GM23338 (cell line): ENCODE data around the gene COX7A1. TPM values are rescaled to one million over a fixed set of nuclear protein-coding genes. Genes with fewer than 3 reads are reported as not detected.

Source experiments
- ATAC-seq: fragments of 200-7000 bp; cut with Tn5 transposase; 3 replicates; pipeline ENCODE4 v1.9.1; 2020
- DNase-seq: peaks from one replicate; pipeline ENCODE4 v3.0.0-alpha.2; 2015; ENCODE audit warnings: low spot score
- H2AFZ ChIP-seq: fragments of 200-600 bp; sonication (generic); 2 replicates; pipeline ENCODE4 v1.8.0; 2016; ENCODE audit warnings: antibody characterized with exemption, mild to moderate bottlenecking, moderate library complexity
- H3F3A ChIP-seq: fragments of 200-600 bp; sonication (generic); replicated peaks from 2 replicates; pipeline ENCODE4 v1.8.0; 2017; ENCODE audit warnings: antibody characterized with exemption, mixed run types, low read depth
- H3K27ac ChIP-seq: fragments of 200-600 bp; sonication (generic); 2 replicates; pipeline ENCODE4 v1.6.1; 2016; ENCODE audit warnings: low read depth
- H3K27me3 ChIP-seq: fragments of 200-600 bp; sonication (generic); 2 replicates; pipeline ENCODE4 v1.8.0; 2016; ENCODE audit warnings: mild to moderate bottlenecking, mixed run types, moderate library complexity; ENCODE audit not compliant: insufficient read depth
- H3K36me3 ChIP-seq: fragments of 200-600 bp; sonication (generic); 2 replicates; pipeline ENCODE4 v1.8.0; 2016; ENCODE audit warnings: mild to moderate bottlenecking; ENCODE audit not compliant: insufficient read depth
- H3K4me1 ChIP-seq: fragments of 200-600 bp; sonication (generic); 2 replicates; pipeline ENCODE4 v1.8.0; 2016; ENCODE audit warnings: mild to moderate bottlenecking, moderate library complexity; ENCODE audit not compliant: insufficient read depth
- H3K4me2 ChIP-seq: fragments of 200-600 bp; sonication (generic); 2 replicates; pipeline ENCODE4 v1.7.1; 2017; ENCODE audit warnings: mixed run types
- H3K4me3 ChIP-seq: fragments of 200-600 bp; sonication (generic); 2 replicates; pipeline ENCODE4 v1.6.1; 2016; ENCODE audit warnings: mixed run types
- H3K79me2 ChIP-seq: fragments of 200-600 bp; sonication (generic); replicated peaks from 2 replicates; pipeline ENCODE4 v1.8.0; 2017; ENCODE audit warnings: mild to moderate bottlenecking; ENCODE audit not compliant: insufficient read depth
- H3K9me2 ChIP-seq: fragments of 200-600 bp; sonication (generic); 2 replicates; pipeline ENCODE4 v1.8.0; 2017; ENCODE audit not compliant: insufficient read depth
- H4K20me1 ChIP-seq: fragments of 200-600 bp; sonication (generic); replicated peaks from 2 replicates; pipeline ENCODE4 v1.8.0; 2017; ENCODE audit warnings: mild to moderate bottlenecking; ENCODE audit not compliant: insufficient read depth
- H3K27ac Mint-ChIP-seq: 2 replicates; pipeline ENCODE4 v1.8.0; 2020; ENCODE audit warnings: inconsistent platforms, mild to moderate bottlenecking, moderate library complexity, mixed read lengths
- H3K27me3 Mint-ChIP-seq: 3 replicates; pipeline ENCODE4 v1.8.0; 2022; ENCODE audit warnings: low read depth, mild to moderate bottlenecking, moderate library complexity, mixed read lengths, inconsistent platforms; ENCODE audit not compliant: insufficient read depth, poor library complexity
- H3K36me3 Mint-ChIP-seq: 3 replicates; pipeline ENCODE4 v1.8.0; 2021; ENCODE audit warnings: low read depth, mild to moderate bottlenecking, inconsistent platforms, moderate library complexity, mixed read lengths
- H3K4me1 Mint-ChIP-seq: 3 replicates; pipeline ENCODE4 v1.8.0; 2020; ENCODE audit warnings: mild to moderate bottlenecking, inconsistent platforms, mixed read lengths
- H3K4me3 Mint-ChIP-seq: 3 replicates; pipeline ENCODE4 v1.8.0; 2021; ENCODE audit warnings: moderate library complexity, mild to moderate bottlenecking, inconsistent platforms, mixed read lengths
- H3K9me3 Mint-ChIP-seq: 3 replicates; pipeline ENCODE4 v1.8.0; 2020; ENCODE audit warnings: moderate library complexity, mild to moderate bottlenecking, inconsistent platforms, mixed read lengths
- EZH2phosphoT487 ChIP-seq: fragments of 200-600 bp; sonication (generic); IDR thresholded peaks from one replicate; pipeline ENCODE4 v1.8.1; 2018; ENCODE audit warnings: antibody characterized with exemption; ENCODE audit not compliant: unreplicated experiment
- JUNB ChIP-seq: IDR thresholded peaks from one replicate; pipeline ENCODE4 v1.6.1; 2016; ENCODE audit warnings: antibody characterized with exemption; ENCODE audit not compliant: unreplicated experiment
- POLR2AphosphoS5 ChIP-seq: IDR thresholded peaks from 2 replicates; pipeline ENCODE4 v1.6.1; 2016; ENCODE audit warnings: antibody characterized with exemption, low read depth
- ZNF331 ChIP-seq: fragments of 250-450 bp; sonication (Bioruptor Pico); IDR thresholded peaks from 2 replicates; pipeline ENCODE4 v1.5.0; 2020; ENCODE audit warnings: low read depth, mild to moderate bottlenecking, moderate library complexity
- polyA plus RNA-seq: library from polyadenylated mRNA; unstranded; fragments of >200 nt; fragmentation: Nextera tagmentation; extraction: Ambion mirVana; gene quantifications from 2 replicates; pipeline ENCODE4 v1.2.1, GENCODE V29; 2016
- total RNA-seq: library from RNA; depleted of rRNA; stranded (reverse); fragments of >200 nt; shearing (Covaris generic); gene quantifications from 2 replicates; pipeline ENCODE4 v1.2.3, GENCODE V29; 2014
- TF ChIP-seq, protein P1 (sequence below): IDR thresholded peaks from one replicate; pipeline ENCODE4 v1.6.1; 2018; ENCODE audit warnings: antibody characterized with exemption; ENCODE audit not compliant: unreplicated experiment
- TF ChIP-seq, protein P2 (sequence below): fragments of 250-450 bp; sonication (Bioruptor Pico); IDR thresholded peaks from 2 replicates; pipeline ENCODE4 v1.5.0; 2020; ENCODE audit warnings: mild to moderate bottlenecking, moderate library complexity

COX7A1 gene
- total and polyA plus RNA-seq, 2 experiments from 2014 or later: 0.52 to 5.5 TPM

GRCh38 chr19:36115453-36116343 lies 36.5 kb downstream of the COX7A1 start, which contains the start of gene TBCB (continued):
- TF ChIP-seq, protein P1, sequence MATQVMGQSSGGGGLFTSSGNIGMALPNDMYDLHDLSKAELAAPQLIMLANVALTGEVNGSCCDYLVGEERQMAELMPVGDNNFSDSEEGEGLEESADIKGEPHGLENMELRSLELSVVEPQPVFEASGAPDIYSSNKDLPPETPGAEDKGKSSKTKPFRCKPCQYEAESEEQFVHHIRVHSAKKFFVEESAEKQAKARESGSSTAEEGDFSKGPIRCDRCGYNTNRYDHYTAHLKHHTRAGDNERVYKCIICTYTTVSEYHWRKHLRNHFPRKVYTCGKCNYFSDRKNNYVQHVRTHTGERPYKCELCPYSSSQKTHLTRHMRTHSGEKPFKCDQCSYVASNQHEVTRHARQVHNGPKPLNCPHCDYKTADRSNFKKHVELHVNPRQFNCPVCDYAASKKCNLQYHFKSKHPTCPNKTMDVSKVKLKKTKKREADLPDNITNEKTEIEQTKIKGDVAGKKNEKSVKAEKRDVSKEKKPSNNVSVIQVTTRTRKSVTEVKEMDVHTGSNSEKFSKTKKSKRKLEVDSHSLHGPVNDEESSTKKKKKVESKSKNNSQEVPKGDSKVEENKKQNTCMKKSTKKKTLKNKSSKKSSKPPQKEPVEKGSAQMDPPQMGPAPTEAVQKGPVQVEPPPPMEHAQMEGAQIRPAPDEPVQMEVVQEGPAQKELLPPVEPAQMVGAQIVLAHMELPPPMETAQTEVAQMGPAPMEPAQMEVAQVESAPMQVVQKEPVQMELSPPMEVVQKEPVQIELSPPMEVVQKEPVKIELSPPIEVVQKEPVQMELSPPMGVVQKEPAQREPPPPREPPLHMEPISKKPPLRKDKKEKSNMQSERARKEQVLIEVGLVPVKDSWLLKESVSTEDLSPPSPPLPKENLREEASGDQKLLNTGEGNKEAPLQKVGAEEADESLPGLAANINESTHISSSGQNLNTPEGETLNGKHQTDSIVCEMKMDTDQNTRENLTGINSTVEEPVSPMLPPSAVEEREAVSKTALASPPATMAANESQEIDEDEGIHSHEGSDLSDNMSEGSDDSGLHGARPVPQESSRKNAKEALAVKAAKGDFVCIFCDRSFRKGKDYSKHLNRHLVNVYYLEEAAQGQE: no peak

DNA sequence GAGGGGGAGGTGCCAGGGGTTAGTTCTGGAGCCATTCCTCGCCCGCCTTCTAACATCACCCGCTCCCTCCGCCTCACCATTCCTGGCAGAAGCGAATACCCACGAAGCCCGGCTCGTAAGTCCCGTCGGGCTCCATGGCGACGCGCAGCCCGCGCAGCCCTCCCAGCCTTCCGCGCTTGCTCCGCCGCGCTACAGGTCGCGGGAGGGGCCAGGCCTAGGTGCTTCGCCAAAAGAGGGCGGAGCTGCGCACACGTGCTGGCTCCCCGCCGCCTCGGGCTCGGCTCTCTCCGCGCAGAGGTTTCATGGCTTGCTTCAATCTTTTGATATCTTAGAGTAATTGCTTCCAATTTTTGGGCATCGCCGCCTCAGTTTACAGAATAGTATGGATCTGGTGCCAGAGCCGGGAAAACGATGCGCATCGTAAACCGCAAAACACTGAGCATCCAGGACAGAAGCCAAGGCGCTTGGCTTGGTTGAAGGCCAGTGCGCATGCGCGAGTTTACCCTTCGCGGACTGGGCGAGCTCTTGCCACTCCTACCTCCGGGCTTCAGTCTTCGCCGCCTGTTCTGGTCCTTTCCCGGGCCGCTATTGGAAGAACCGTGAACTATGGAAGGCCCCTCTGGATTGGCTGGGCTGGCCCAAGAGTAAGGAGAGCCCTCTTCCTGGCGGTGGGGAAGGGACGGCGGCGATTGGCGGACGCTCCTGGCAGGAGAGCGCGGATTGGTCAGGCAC lies 37.4 kb downstream of the COX7A1 start, which contains the start of gene POLR2I:
POLR2I (minus strand) TSS at position 155 of the 732 bp plus-strand sequence; CDS start at position 136, 19 bp downstream.
- peaks cover 20% of the 10 kb centered on the region for H3K4me1 ChIP-seq
- H3K4me3 Mint-ChIP-seq: peak within 1 kb of the TSS; percentile 99
- peak within 1 kb of the TSS; percentile 90 for H2AFZ ChIP-seq
- TF ChIP-seq, protein P1: no peak
- TF ChIP-seq EZH2phosphoT487: no peak
- no peak for TF ChIP-seq ZNF331 (CRISPR knock-in tag)
- TF ChIP-seq, protein P2, sequence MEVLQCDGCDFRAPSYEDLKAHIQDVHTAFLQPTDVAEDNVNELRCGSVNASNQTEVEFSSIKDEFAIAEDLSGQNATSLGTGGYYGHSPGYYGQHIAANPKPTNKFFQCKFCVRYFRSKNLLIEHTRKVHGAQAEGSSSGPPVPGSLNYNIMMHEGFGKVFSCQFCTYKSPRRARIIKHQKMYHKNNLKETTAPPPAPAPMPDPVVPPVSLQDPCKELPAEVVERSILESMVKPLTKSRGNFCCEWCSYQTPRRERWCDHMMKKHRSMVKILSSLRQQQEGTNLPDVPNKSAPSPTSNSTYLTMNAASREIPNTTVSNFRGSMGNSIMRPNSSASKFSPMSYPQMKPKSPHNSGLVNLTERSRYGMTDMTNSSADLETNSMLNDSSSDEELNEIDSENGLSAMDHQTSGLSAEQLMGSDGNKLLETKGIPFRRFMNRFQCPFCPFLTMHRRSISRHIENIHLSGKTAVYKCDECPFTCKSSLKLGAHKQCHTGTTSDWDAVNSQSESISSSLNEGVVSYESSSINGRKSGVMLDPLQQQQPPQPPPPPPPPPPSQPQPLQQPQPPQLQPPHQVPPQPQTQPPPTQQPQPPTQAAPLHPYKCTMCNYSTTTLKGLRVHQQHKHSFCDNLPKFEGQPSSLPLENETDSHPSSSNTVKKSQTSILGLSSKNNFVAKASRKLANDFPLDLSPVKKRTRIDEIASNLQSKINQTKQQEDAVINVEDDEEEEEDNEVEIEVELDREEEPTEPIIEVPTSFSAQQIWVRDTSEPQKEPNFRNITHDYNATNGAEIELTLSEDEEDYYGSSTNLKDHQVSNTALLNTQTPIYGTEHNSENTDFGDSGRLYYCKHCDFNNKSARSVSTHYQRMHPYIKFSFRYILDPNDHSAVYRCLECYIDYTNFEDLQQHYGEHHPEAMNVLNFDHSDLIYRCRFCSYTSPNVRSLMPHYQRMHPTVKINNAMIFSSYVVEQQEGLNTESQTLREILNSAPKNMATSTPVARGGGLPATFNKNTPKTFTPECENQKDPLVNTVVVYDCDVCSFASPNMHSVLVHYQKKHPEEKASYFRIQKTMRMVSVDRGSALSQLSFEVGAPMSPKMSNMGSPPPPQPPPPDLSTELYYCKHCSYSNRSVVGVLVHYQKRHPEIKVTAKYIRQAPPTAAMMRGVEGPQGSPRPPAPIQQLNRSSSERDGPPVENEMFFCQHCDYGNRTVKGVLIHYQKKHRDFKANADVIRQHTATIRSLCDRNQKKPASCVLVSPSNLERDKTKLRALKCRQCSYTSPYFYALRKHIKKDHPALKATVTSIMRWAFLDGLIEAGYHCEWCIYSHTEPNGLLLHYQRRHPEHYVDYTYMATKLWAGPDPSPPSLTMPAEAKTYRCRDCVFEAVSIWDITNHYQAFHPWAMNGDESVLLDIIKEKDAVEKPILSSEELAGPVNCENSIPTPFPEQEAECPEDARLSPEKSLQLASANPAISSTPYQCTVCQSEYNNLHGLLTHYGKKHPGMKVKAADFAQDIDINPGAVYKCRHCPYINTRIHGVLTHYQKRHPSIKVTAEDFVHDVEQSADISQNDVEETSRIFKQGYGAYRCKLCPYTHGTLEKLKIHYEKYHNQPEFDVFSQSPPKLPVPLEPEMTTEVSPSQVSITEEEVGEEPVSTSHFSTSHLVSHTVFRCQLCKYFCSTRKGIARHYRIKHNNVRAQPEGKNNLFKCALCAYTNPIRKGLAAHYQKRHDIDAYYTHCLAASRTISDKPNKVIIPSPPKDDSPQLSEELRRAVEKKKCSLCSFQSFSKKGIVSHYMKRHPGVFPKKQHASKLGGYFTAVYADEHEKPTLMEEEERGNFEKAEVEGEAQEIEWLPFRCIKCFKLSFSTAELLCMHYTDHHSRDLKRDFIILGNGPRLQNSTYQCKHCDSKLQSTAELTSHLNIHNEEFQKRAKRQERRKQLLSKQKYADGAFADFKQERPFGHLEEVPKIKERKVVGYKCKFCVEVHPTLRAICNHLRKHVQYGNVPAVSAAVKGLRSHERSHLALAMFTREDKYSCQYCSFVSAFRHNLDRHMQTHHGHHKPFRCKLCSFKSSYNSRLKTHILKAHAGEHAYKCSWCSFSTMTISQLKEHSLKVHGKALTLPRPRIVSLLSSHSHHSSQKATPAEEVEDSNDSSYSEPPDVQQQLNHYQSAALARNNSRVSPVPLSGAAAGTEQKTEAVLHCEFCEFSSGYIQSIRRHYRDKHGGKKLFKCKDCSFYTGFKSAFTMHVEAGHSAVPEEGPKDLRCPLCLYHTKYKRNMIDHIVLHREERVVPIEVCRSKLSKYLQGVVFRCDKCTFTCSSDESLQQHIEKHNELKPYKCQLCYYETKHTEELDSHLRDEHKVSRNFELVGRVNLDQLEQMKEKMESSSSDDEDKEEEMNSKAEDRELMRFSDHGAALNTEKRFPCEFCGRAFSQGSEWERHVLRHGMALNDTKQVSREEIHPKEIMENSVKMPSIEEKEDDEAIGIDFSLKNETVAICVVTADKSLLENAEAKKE (CRISPR knock-in tag): no peak
- TF ChIP-seq POLR2AphosphoS5: peak; percentile 85
- TF ChIP-seq JUNB: no peak

More for the DNA sequence above, 37.4 kb downstream of the COX7A1 start, which contains the start of gene POLR2I:
- peaks cover 23% of the 10 kb centered on the region for H3K27me3 Mint-ChIP-seq
- Histone ChIP-seq H4K20me1 (peaks cover 10% of the 10 kb centered on the region; the same call in 1 of the 2 replicates), H3K27ac (peak within 1 kb of the TSS; percentile 87), H3K4me2 (peak within 1 kb of the TSS; percentile 99), H3F3A (peaks cover 27% of the 10 kb centered on the region), H3K27me3 (no peaks in the 10 kb centered on the region), H3K36me3 (no peaks in the 10 kb centered on the region; the same call in 1 of the 2 replicates), H3K9me2 (no peaks in the 10 kb centered on the region), H3K79me2 (peaks cover 22% of the 10 kb centered on the region), H3K4me3 (peak within 1 kb of the TSS; percentile 98)
- H3K9me3 Mint-ChIP-seq: no peaks in the 10 kb centered on the region; the same call in 2 of the 3 replicates
- ATAC-seq (peak; percentile 88), DNase-seq (peak; percentile 100)
- peak within 1 kb of the TSS; percentile 98 for H3K27ac Mint-ChIP-seq
- peaks cover 54% of the 10 kb centered on the region for H3K36me3 Mint-ChIP-seq
- H3K4me1 Mint-ChIP-seq: peaks cover 32% of the 10 kb centered on the region
